BLaER1 treated with 17β-estradiol and CSF1 and Interleukin-3, amounts not matched to agents 10 nM and 100 nM (cell line): ENCODE data around the gene DNAH14.
A peak's percentile ranks its signal among the peaks of the same experiment; 100 is the strongest.
"Not testable (repeated sequence)": the region's sequence is repeated elsewhere in the genome, so short reads cannot be mapped to it uniquely, and the experiment has no call there.

ENCODE experiments used
- H3K27ac ChIP-seq, 11 experiments: shearing (Covaris generic); formaldehyde crosslinking; 2 replicates each; pipeline ENCODE4 v1.8.1; 2022
- H3K27me3 ChIP-seq, 11 experiments: shearing (Covaris generic); formaldehyde crosslinking; 2 replicates each; pipeline ENCODE4 v1.8.1; 2022
- H3K36me3 ChIP-seq, 11 experiments: shearing (Covaris generic); formaldehyde crosslinking; 2 replicates each; pipeline ENCODE4 v1.8.1; 2022
- H3K4me1 ChIP-seq, 10 experiments: shearing (Covaris generic); formaldehyde crosslinking; 2 replicates each; pipeline ENCODE4 v1.8.1; 2022
- H3K4me2 ChIP-seq, 11 experiments: shearing (Covaris generic); formaldehyde crosslinking; 2 replicates each; pipeline ENCODE4 v1.8.1; 2022
- H3K4me3 ChIP-seq, 10 experiments: shearing (Covaris generic); formaldehyde crosslinking; 2 replicates each; pipeline ENCODE4 v1.8.1; 2022
- H3K9ac ChIP-seq, 11 experiments: shearing (Covaris generic); formaldehyde crosslinking; 2 replicates each; pipeline ENCODE4 v1.8.1; 2022
- H3K9me3 ChIP-seq, 11 experiments: shearing (Covaris generic); formaldehyde crosslinking; replicated peaks in 1 of 11; 2 replicates each; pipeline ENCODE4 v1.8.1; 2022
- H4K20me1 ChIP-seq, 11 experiments: shearing (Covaris generic); formaldehyde crosslinking; 2 replicates each; pipeline ENCODE4 v1.8.1; 2022
- Cebpa-rat ChIP-seq, 11 experiments: shearing (Covaris generic); IDR thresholded peaks; 2 replicates each; pipeline ENCODE4 v1.8.1; 2022

Gene DNAH14

DNA sequence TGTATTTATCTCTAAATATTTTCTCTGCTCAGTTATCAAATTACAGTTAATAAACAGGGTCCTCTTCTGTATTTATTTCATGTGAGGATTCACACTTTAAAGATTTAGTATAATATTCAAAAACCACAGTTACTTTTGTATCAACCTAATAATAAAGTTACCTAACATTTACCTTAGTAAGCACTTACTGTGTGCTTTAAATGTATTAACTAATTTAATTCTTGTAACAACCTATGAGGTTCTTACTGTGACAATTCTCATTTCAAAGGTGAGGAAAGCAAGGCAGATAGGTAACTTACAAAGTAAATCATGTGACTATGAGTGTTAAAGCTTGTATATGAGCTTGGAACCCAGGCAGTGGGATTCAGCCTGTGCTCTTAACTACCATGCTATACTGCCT lies 30.2 kb downstream of the DNAH14 start:
- Histone ChIP-seq H3K4me2 (no peak overlapping the region), H3K36me3 (no peaks in the 10 kb centered on the region), H3K4me1 (no peaks in the 10 kb centered on the region), H3K27me3 (no peaks in the 10 kb centered on the region), H3K4me3 (no peak overlapping the region), H3K27ac (no peak overlapping the region), H3K9ac (no peak overlapping the region), H3K9me3 (no peaks in the 10 kb centered on the region), H4K20me1 (no peaks in the 10 kb centered on the region)
- no peak for TF ChIP-seq Cebpa-rat (IDR thresholded peaks at IDR 0.05)

DNA sequence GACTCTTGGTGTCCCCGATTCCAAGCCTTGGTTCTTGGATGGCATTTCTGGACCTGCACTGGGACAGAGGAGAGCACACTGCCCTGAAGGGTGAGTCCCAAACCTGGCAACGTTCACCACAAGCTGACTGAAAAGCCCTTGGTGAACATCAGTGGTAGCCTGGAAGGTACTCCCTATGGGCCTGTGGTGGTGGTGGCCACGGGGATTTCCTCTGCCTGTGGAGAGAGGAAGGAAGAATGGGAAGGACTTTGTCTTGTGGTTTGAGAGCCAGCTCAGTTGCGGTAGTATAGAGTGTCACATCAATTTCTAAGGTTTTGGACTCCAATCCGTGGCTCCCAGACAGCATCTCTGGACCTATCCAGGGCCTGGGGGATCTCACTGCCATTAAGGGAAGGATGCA lies 50.7 kb downstream of the DNAH14 start:
- no peak for TF ChIP-seq Cebpa-rat (IDR thresholded peaks at IDR 0.05)
- H3K4me1 ChIP-seq, result peaks cover 11 to 25% (median 17%) of the 10 kb centered on the region in 10 experiments
- peaks cover 38 to 74% (median 63%) of the 10 kb centered on the region in 11 experiments for H3K27me3 ChIP-seq
- H4K20me1 ChIP-seq, result peaks cover 0 to 15% (median 5%) of the 10 kb centered on the region in 11 experiments; a peak in 10 of 22 replicates
- no peak overlapping the region for H3K4me3 ChIP-seq
- peak overlapping the region; percentile 60 to 85 (median 70) for H3K4me2 ChIP-seq
- no peak overlapping the region for H3K9ac ChIP-seq
- H3K36me3 ChIP-seq, result no peaks in the 10 kb centered on the region
- H3K9me3 ChIP-seq, result peaks cover 0 to 12% (median 0%) of the 10 kb centered on the region in 11 experiments; a peak in 3 of 22 replicates
- no peak overlapping the region for H3K27ac ChIP-seq

DNA sequence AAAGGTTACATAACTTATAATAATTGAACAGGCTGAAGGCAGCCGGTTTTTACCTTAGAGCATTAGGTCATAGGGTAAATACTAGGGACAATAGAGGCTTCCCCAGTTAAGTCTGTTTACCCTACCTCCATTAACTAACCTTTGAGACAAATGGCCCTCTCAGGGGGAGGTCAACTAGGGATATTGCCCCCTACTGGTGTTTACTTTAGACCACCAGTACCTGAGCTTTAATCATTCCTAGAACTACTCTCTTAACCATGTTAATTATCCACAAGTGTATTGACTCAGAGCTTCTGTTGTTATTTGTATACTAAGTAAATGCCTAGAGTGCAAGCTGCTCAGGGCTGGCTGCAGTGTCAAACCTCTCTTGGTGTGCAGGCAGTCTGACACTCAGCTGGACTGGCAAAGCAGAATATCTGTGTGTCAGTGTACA lies 52.5 kb downstream of the DNAH14 start:
- peaks cover 0 to 12% (median 0%) of the 10 kb centered on the region in 11 experiments; a peak in 3 of 22 replicates for H3K9me3 ChIP-seq
- peak overlapping the region in 5 of 11 experiments; percentile 4 to 35 (median 14); a peak in 4 of 22 replicates for H3K4me2 ChIP-seq
- not testable (repeated sequence) for H3K4me3 ChIP-seq, H3K27ac ChIP-seq, H3K9ac ChIP-seq, H3K36me3 ChIP-seq
- peaks cover 0 to 15% (median 5%) of the 10 kb centered on the region in 11 experiments; a peak in 10 of 22 replicates for H4K20me1 ChIP-seq
- H3K27me3 ChIP-seq, result peaks cover 38 to 76% (median 63%) of the 10 kb centered on the region in 11 experiments
- peaks cover 11 to 25% (median 17%) of the 10 kb centered on the region in 10 experiments for H3K4me1 ChIP-seq

DNA sequence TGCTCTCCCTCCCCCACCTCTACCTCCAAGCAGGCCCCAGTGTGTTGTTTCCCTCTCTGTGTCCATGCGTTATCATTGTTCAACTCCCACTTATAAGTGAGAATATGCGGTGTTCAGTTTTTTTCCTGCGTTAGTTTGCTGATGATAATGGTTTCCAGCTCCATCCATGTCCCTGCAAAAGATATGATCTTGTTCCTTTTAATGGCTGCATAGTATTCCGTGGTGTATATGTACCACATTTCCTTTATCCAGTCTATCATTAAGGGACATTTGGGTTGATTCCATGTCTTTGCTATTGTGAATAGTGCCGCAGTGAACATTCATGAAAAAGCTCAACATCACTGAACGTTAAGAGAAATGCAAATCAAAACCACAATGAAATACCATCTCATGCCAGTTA lies 58.6 kb downstream of the DNAH14 start:
- Histone ChIP-seq H4K20me1 (no peaks in the 10 kb centered on the region), H3K4me2 (no peak overlapping the region), H3K27ac (no peak overlapping the region), H3K27me3 (peaks cover 0 to 20% (median 8%) of the 10 kb centered on the region in 11 experiments; a peak in 15 of 22 replicates), H3K36me3 (no peaks in the 10 kb centered on the region), H3K9ac (no peak overlapping the region), H3K9me3 (peaks cover 0 to 6% (median 3%) of the 10 kb centered on the region in 11 experiments; a peak in 1 of 22 replicates), H3K4me3 (no peak overlapping the region), H3K4me1 (no peaks in the 10 kb centered on the region)
- TF ChIP-seq Cebpa-rat (IDR thresholded peaks at IDR 0.05), result no peak

DNA sequence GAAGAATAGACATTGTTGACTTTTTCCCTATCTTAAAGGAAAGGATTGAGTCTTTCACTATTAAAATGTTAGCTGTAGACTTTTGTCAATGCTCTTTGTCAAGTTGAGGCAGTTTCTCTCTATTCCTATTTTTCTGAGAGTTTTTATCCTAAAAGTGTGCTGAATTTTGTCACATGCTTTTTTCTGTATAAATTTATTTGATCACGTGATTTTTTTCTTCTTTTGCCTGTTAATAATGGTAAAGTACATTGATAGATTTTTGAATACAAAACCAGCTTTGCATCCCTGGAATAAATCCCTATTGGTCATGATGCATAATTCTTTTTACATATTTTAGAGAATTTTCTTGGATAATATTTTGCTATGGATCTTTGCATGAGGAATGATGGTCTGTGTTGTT lies 60.1 kb downstream of the DNAH14 start:
- no peaks in the 10 kb centered on the region for H4K20me1 ChIP-seq
- peaks cover 0 to 5% (median 0%) of the 10 kb centered on the region in 11 experiments; a peak in 2 of 22 replicates for H3K27me3 ChIP-seq
- H3K9ac ChIP-seq, result no peak overlapping the region
- no peaks in the 10 kb centered on the region for H3K36me3 ChIP-seq
- H3K27ac ChIP-seq, result no peak overlapping the region
- H3K4me1 ChIP-seq, result peaks cover 0 to 6% (median 0%) of the 10 kb centered on the region in 10 experiments; a peak in 3 of 20 replicates
- no peak overlapping the region for H3K4me3 ChIP-seq
- TF ChIP-seq Cebpa-rat (IDR thresholded peaks at IDR 0.05), result no peak
- no peak overlapping the region for H3K4me2 ChIP-seq
- H3K9me3 ChIP-seq, result peaks cover 0 to 6% (median 0%) of the 10 kb centered on the region in 11 experiments; a peak in 3 of 22 replicates

DNA sequence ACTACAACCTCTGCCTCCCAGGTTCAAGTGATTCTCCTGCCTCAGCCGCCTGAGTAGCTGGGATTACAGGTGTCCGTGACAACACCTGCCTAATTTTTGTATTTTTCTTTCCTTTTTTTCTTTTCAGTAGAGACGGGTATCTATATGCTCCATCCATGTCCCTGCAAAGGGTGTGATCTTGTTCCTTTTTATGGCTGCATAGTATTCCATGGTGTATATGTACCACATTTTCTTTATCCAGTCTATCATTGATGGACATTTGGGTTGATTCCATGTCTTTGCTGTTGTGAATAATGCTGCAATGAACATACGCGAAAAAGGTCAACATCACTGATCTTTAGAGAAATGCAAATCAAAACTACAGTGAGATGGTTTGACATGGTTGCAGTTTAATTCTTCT lies 62.1 kb downstream of the DNAH14 start:
- H3K9ac ChIP-seq, H3K4me1 ChIP-seq, H3K27ac ChIP-seq, H3K36me3 ChIP-seq, H4K20me1 ChIP-seq, H3K27me3 ChIP-seq, H3K4me2 ChIP-seq, H3K4me3 ChIP-seq: not testable (repeated sequence)
- peaks cover 8 to 24% (median 17%) of the 10 kb centered on the region in 11 experiments for H3K9me3 ChIP-seq

DNA sequence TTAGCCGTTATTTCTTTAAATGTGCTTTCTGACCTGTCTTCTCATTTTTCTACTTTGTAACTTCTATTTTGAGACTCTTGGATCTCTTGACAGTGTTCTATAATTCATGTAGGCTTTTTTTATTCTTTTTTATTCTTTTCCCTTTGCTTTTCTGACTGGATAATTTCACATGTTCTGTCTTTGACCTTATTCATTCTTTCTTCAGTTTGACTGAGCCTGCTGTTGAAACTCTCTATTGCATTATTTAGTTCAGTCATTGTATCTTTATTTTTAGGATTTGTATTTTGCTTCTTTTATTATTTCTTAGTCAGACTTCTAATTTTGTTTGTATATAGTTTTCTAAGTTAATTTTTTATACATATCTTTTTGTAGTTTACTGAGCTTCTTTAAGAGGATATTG lies 66.1 kb downstream of the DNAH14 start:
- Histone ChIP-seq H3K9me3 (peaks cover 14 to 40% (median 30%) of the 10 kb centered on the region in 11 experiments), H3K4me3 (no peak overlapping the region), H3K36me3 (no peaks in the 10 kb centered on the region), H4K20me1 (no peaks in the 10 kb centered on the region), H3K27ac (no peak overlapping the region), H3K4me2 (no peak overlapping the region), H3K4me1 (peaks cover 0 to 6% (median 0%) of the 10 kb centered on the region in 10 experiments; a peak in 3 of 20 replicates), H3K9ac (no peak overlapping the region), H3K27me3 (no peaks in the 10 kb centered on the region)
- TF ChIP-seq Cebpa-rat (IDR thresholded peaks at IDR 0.05), result no peak

DNA sequence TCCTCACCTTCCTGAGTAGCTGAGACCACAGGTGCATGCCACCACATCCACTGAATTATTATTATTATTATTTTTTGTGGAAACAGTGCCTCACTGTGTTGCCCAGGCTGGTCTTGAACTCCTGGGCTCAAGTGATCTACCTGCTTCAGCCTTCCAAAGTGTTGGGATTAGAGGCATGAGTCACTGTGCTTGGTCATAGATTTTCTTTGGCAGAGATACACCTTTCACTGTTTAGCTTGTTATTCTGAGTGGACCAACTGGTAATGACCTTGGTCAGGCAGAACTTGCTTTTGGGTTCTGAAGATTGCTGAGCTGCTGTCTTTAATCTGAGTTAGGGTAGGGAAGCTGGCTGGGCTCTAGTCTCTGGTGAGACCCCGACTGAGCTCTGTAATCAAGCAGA lies 66.8 kb downstream of the DNAH14 start:
- no peaks in the 10 kb centered on the region for H4K20me1 ChIP-seq
- H3K4me1 ChIP-seq, result peaks cover 0 to 6% (median 0%) of the 10 kb centered on the region in 10 experiments; a peak in 3 of 20 replicates
- H3K9me3 ChIP-seq, result peaks cover 14 to 47% (median 31%) of the 10 kb centered on the region in 11 experiments
- no peak overlapping the region for H3K4me3 ChIP-seq
- no peak overlapping the region for H3K27ac ChIP-seq
- no peak overlapping the region for H3K9ac ChIP-seq
- TF ChIP-seq Cebpa-rat (IDR thresholded peaks at IDR 0.05), result no peak
- H3K4me2 ChIP-seq, result no peak overlapping the region
- H3K36me3 ChIP-seq, result no peaks in the 10 kb centered on the region
- no peaks in the 10 kb centered on the region for H3K27me3 ChIP-seq

DNA sequence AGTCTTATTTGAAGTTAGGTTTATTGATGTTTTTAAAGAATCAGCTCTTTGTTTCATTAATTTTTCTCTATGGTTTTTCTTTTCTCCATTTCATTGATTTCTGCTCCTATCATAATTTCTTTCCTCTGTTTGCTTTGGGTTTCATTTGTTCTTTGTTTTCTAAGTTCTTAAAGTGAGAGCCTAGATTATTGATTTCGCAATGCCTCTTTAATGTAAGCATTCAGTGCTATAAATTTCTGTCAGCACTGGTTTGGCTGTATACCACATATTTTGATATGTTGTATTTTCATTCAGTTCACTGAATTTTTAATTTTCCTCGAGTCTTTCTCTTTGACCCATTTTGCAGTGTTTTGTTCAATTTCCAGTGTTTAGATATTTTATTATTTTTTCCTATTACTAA lies 68.7 kb downstream of the DNAH14 start:
- TF ChIP-seq Cebpa-rat (IDR thresholded peaks at IDR 0.05), result peak in 2 of 11 experiments; percentile 48 to 73; a peak in 3 of 22 replicates
- no peak overlapping the region for H3K4me3 ChIP-seq
- no peak overlapping the region for H3K4me2 ChIP-seq
- H3K4me1 ChIP-seq, result peaks cover 0 to 6% (median 0%) of the 10 kb centered on the region in 10 experiments; a peak in 3 of 20 replicates
- no peaks in the 10 kb centered on the region for H3K36me3 ChIP-seq
- H3K27me3 ChIP-seq, result no peaks in the 10 kb centered on the region
- no peaks in the 10 kb centered on the region for H4K20me1 ChIP-seq
- no peak overlapping the region for H3K9ac ChIP-seq
- H3K27ac ChIP-seq, result no peak overlapping the region
- H3K9me3 ChIP-seq, result peaks cover 14 to 42% (median 31%) of the 10 kb centered on the region in 11 experiments

DNA sequence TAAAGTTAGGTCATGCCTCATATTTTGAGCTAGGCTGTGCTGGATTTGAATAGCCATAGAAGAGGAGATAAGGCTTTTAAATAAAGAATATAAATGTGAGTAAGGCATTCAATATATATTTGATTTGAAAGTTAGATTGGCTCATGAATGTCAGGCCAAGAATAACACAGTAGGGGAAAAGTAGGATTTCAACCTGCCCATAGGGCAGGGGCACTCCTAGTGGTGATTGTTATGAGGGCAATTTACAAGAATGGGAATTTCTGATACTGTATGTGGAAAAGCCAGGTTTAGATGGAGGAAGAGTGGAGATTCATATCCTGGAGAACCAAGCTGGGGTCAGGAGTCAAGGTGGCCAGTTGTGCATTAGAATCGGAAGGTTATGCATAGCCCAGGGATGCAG lies 74.9 kb downstream of the DNAH14 start:
- no peak for TF ChIP-seq Cebpa-rat (IDR thresholded peaks at IDR 0.05)
- H3K27ac ChIP-seq, result no peak overlapping the region
- no peak overlapping the region for H3K4me2 ChIP-seq
- no peaks in the 10 kb centered on the region for H4K20me1 ChIP-seq
- H3K9ac ChIP-seq, result no peak overlapping the region
- no peaks in the 10 kb centered on the region for H3K4me1 ChIP-seq
- peaks cover 6 to 39% (median 12%) of the 10 kb centered on the region in 11 experiments; a peak in 17 of 22 replicates for H3K9me3 ChIP-seq
- no peaks in the 10 kb centered on the region for H3K27me3 ChIP-seq
- no peak overlapping the region for H3K4me3 ChIP-seq
- H3K36me3 ChIP-seq, result no peaks in the 10 kb centered on the region

DNA sequence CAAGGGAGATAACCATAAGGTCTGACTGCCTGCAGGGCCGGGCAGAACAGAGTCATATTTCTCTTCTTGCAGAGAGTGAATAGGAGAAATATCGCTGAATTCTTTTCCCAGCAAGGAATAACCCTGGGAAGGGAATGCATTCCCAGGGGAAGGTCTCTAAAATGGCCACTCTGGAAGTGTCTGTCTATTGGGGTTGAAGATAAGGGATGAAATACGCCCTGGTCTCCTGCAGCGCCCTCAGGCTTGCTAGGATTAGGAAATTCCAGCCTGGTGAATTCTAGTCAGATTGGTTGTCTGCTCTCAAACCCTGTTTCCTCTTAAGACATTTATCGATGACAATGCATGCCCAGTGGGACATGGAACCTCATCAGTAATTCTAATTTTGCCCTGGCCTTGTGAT lies 76.9 kb downstream of the DNAH14 start:
- H3K27me3 ChIP-seq, H3K9ac ChIP-seq, H3K27ac ChIP-seq, H3K36me3 ChIP-seq, H4K20me1 ChIP-seq, H3K4me2 ChIP-seq, H3K4me1 ChIP-seq, H3K4me3 ChIP-seq: not testable (repeated sequence)
- H3K9me3 ChIP-seq, result peaks cover 6 to 24% (median 13%) of the 10 kb centered on the region in 11 experiments; a peak in 16 of 22 replicates

DNA sequence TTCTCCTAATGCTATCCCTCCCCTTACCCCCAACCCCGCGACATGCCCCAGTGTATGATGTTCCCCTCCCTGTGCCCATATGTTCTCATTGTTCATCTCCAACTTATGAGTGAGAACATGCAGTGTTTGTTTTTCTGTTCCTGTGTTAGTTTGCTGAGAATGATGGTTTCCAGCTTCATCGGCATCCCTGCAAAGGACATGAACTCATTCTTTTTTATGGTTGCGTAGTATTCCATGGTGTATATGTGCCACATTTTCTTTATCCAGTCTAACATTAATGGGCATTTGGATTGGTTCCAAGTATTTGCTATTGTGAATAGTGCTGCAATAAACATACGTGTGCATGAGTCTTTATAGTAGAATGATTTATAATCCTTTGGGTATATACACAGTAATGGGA lies 78.6 kb downstream of the DNAH14 start:
- H3K36me3 ChIP-seq, H3K27me3 ChIP-seq, H3K4me1 ChIP-seq, H3K4me3 ChIP-seq, H3K9ac ChIP-seq, H4K20me1 ChIP-seq, H3K27ac ChIP-seq, H3K4me2 ChIP-seq: not testable (repeated sequence)
- H3K9me3 ChIP-seq, result peaks cover 6 to 24% (median 13%) of the 10 kb centered on the region in 11 experiments; a peak in 16 of 22 replicates
